PFSK-1 (cell line): ENCODE measurements around the gene LRRC14B.

Experiments used
- REST ChIP-seq, 2 experiments: IDR thresholded peaks; 2 replicates each; pipeline versions ENCODE4 v1.6.1 to v1.8.0; 2011 to 2012; ENCODE audit warnings: low read depth in 2 of 2, low read length in 2 of 2, control low read depth in 1 of 2, inconsistent platforms in 1 of 2, mild to moderate bottlenecking in 1 of 2, moderate library complexity in 1 of 2; ENCODE audit not compliant: insufficient read depth in 1 of 2
- TAF1 ChIP-seq: IDR thresholded peaks from 2 replicates; pipeline ENCODE4 v1.6.1; 2012; ENCODE audit warnings: low read length, control low read depth, borderline replicate concordance; ENCODE audit not compliant: insufficient read depth

DNA sequence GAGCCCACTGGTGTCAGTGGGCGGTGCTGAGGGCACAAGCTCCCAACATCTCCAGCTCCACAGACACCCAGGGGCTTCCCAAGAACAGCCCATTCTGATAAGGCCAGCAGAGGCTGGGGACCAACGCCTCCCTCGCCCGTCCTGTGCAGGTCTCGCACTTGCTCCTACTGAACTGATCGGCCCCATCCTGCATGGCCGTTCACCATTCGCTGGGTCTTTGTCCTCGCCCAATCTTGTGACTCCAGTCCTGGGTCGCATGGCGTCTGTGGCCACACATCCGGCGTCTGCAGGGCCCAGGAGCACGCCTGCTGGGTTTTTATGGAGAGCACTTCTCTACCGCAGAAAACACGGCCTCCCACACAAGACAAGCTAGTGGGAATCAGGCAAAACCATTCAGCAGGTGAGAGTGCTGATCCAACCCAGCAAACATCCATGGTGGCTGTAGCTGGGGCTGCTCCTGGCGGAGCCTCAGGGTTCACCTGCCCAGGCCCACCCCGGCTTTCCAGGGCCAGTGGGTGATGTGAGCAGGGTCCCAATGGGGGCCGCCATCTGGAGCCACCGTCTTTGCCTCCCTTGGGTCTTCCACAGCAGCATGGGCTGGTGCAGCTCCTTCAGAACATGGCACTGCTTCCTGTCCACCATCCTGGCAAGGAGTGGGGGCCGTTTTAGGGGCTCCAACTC, 7.4 kb downstream of the LRRC14B start:
- TF ChIP-seq REST (IDR thresholded peaks at IDR 0.05; ENCODE audit: insufficient read depth in 1 of 2, low read depth in 2 of 2, low read length in 2 of 2) = no peak
- no peak for TF ChIP-seq TAF1
